Upper lobe of right lung (tissue), 1 donor: ENCODE data around the gene KAT8. TPM values are rescaled to one million over a fixed set of nuclear protein-coding genes. Genes with fewer than 3 reads are reported as not detected.

Experiments used
- ATAC-seq: fragments of 200-7000 bp; cut with Tn5 transposase; one replicate; pipeline ENCODE4 v1.9.1; 2020; ENCODE audit warnings: mild to moderate bottlenecking, moderate library complexity
- DNase-seq: peaks from one replicate; pipeline ENCODE4 v3.0.0-alpha.2; 2020
- H3K27ac ChIP-seq: fragments of 200-600 bp; one replicate; pipeline ENCODE4 v1.8.0; 2022
- H3K27me3 ChIP-seq: fragments of 200-600 bp; one replicate; pipeline ENCODE4 v1.8.0; 2022; ENCODE audit warnings: mild to moderate bottlenecking
- H3K36me3 ChIP-seq: fragments of 200-600 bp; one replicate; pipeline ENCODE4 v1.8.0; 2022
- H3K4me1 ChIP-seq: fragments of 200-600 bp; one replicate; pipeline ENCODE4 v1.8.0; 2022
- H3K4me3 ChIP-seq: fragments of 200-600 bp; one replicate; pipeline ENCODE4 v1.8.0; 2022; ENCODE audit warnings: mild to moderate bottlenecking
- H3K9me3 ChIP-seq: fragments of 200-600 bp; one replicate; pipeline ENCODE4 v1.8.0; 2022
- intact Hi-C: fragments of 100-400 bp; cut with DNase I; formaldehyde crosslinking; loops from one replicate; pipeline ENCODE4 v1.11.0; 2022
- total RNA-seq: library from RNA; stranded (reverse); fragmentation: NEBNext Ultra II Directional; extraction: Animal tissue kit (Norgen Biotek cat#: 25700); gene quantifications from one replicate; pipeline ENCODE4 v1.2.1, GENCODE V29; 2021
- TF ChIP-seq, protein P1 (sequence below): fragments of 200-600 bp; IDR thresholded peaks from one replicate; pipeline ENCODE4 v1.8.0; 2022; ENCODE audit warnings: antibody characterized with exemption
- donor health status: DM: no; HTN: yes; CAD: no; lungs with severe emphysema.

The KAT8 gene
- total RNA-seq, 1 donor from 2014 or later = 80.4 TPM

DNA sequence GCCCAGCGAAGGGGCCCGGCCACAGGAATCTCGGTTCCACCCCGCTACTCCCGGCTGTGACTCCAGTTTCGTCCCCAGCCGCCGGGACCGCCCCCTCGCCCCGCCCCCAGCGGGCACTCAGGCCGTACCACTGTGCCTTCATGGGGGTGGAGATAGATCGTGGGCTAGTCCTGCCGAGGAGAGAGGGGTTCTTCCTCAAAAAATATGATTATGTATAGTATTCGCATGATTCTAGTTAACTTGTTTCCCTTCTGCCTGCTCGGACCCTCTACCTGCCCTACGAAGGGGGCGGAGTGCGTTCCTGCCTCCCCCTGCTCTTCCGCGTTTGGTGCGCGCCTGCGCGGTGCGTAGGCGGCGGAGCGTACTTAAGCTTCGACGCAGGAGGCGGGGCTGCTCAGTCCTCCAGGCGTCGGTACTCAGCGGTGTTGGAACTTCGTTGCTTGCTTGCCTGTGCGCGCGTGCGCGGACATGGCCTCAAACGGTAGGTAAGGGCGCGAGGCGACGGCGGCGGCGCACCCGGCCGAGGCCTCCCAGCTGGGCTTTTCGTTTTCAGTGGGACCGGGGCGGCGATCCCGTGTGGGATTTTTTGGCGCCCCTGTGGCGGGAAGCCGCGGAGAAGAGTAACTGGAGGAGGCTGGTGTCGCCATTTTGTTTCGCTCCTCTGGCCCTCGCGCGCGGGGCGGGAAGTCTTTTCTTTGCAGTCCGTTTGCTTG lies 62.4 kb downstream of the KAT8 start, which contains the start of gene FUS:
Gene FUS, plus strand, starts transcription at position 393 of the 713 bp plus-strand sequence. Its CDS starts 76 bp downstream, at position 469.
- H3K4me3 ChIP-seq = peak within 1 kb of the TSS; percentile 83
- peak; percentile 95 for DNase-seq

More for the DNA sequence above, 62.4 kb downstream of the KAT8 start, which contains the start of gene FUS:
- peak within 1 kb of the TSS; percentile 96 for H3K27ac ChIP-seq
- peak; percentile 90 for ATAC-seq
- TF ChIP-seq, protein P1, sequence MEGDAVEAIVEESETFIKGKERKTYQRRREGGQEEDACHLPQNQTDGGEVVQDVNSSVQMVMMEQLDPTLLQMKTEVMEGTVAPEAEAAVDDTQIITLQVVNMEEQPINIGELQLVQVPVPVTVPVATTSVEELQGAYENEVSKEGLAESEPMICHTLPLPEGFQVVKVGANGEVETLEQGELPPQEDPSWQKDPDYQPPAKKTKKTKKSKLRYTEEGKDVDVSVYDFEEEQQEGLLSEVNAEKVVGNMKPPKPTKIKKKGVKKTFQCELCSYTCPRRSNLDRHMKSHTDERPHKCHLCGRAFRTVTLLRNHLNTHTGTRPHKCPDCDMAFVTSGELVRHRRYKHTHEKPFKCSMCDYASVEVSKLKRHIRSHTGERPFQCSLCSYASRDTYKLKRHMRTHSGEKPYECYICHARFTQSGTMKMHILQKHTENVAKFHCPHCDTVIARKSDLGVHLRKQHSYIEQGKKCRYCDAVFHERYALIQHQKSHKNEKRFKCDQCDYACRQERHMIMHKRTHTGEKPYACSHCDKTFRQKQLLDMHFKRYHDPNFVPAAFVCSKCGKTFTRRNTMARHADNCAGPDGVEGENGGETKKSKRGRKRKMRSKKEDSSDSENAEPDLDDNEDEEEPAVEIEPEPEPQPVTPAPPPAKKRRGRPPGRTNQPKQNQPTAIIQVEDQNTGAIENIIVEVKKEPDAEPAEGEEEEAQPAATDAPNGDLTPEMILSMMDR = no peak
- H3K4me1 ChIP-seq = peaks cover 33% of the 10 kb centered on the region
- no peaks in the 10 kb centered on the region for H3K27me3 ChIP-seq
- no peaks in the 10 kb centered on the region for H3K9me3 ChIP-seq
- intact Hi-C loops = no loop called here
- peaks cover 28% of the 10 kb centered on the region for H3K36me3 ChIP-seq

Other genes with a start within 250 kb of the KAT8 start
- gene BCL7C, start 223.6 kb upstream of the KAT8 start, total RNA-seq = 25.3 TPM
- gene CTF1, start 221.1 kb upstream of the KAT8 start, total RNA-seq = 9.3 TPM
- 13.4 TPM for gene FBXL19, start 194.1 kb upstream of the KAT8 start, total RNA-seq
- gene ORAI3, start 168.6 kb upstream of the KAT8 start, total RNA-seq = 19.5 TPM
- gene SETD1A, start 159.9 kb upstream of the KAT8 start, total RNA-seq = 18.6 TPM
- gene HSD3B7, start 132.5 kb upstream of the KAT8 start, total RNA-seq = 30.4 TPM
- gene STX1B, start 107.0 kb upstream of the KAT8 start, total RNA-seq = 0.58 TPM
- gene STX4, start 84.1 kb upstream of the KAT8 start, total RNA-seq = 91.7 TPM
- gene ZNF668, start 43.4 kb upstream of the KAT8 start, total RNA-seq = 8.3 TPM
- gene ZNF646, start 43.2 kb upstream of the KAT8 start, total RNA-seq = 20.6 TPM
- gene PRSS53, start 28.7 kb upstream of the KAT8 start, total RNA-seq = 1.8 TPM
- gene VKORC1, start 22.9 kb upstream of the KAT8 start, total RNA-seq = 72.7 TPM
- 33.3 TPM for gene BCKDK, start 9.3 kb upstream of the KAT8 start, total RNA-seq
- gene PRSS8, start 18.1 kb downstream of the KAT8 start, total RNA-seq = 103 TPM
- 3.5 TPM for gene PRSS36, start 32.4 kb downstream of the KAT8 start, total RNA-seq
- gene FUS, start 62.5 kb downstream of the KAT8 start, total RNA-seq = 175 TPM
- gene PYCARD, start 85.1 kb downstream of the KAT8 start, total RNA-seq = 49.5 TPM
- gene TRIM72, start 96.5 kb downstream of the KAT8 start, total RNA-seq = 0.17 TPM
- not detected for gene PYDC1, start 99.5 kb downstream of the KAT8 start, total RNA-seq
- gene ITGAM, start 142.3 kb downstream of the KAT8 start, total RNA-seq = 44.8 TPM
- gene ITGAX, start 237.5 kb downstream of the KAT8 start, total RNA-seq = 184 TPM